Measurements from ENCODE around the gene DAGLA.

DAGLA gene

DNA sequence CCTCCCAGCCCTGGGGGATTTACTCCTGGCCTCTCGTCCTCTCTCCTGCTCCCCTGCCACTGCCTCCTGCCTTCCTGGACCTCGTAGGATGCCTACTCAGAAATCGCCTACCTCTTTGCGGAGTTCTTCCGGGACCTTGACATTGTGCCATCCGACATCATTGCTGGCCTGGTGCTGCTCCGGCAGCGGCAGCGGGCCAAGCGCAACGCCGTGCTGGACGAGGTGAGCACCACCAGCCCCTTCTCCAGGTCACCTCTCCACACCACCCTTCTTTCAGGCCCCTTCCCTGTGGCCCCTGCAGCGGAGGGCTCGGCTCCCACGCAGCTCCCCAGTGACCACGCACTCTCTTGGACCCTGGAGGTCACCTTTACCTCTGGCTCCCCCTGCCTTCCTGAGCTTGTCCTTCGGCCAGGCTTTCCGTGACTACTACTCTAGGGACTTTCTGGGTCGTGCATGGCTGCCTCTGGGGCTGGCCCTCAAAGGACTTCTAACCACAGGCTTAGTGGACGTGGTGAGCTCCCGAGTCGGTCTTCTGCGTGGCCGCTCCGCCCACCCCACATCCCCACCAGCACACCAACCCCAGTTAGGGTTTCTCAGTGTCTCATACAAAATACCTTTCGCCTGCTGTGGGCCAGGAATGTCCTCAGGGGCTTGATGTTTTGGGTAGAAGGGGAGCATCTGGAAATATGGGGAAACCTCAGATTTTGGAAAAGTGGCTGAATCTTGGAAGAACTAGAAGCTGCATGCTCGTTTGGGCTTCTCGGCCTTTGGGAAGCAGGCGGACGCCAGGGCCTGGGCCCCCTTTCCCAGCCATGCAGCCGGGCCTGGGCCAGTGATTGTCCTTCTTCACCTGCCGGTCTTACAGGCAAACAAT is 48.1 kb downstream of the DAGLA start:
- Histone ChIP-seq H3K36me3 (peaks cover 0 to 58% (median 0%) of the 10 kb centered on the region in 3 donors), H3K27me3 (no peaks in the 10 kb centered on the region), H3K4me3 (no peak overlapping the region), H3K4me1 (peaks cover 0 to 19% (median 8%) of the 10 kb centered on the region in 4 donors), H3K27ac (no peak overlapping the region), H3K9me3 (no peaks in the 10 kb centered on the region)
- TF ChIP-seq, protein P1, sequence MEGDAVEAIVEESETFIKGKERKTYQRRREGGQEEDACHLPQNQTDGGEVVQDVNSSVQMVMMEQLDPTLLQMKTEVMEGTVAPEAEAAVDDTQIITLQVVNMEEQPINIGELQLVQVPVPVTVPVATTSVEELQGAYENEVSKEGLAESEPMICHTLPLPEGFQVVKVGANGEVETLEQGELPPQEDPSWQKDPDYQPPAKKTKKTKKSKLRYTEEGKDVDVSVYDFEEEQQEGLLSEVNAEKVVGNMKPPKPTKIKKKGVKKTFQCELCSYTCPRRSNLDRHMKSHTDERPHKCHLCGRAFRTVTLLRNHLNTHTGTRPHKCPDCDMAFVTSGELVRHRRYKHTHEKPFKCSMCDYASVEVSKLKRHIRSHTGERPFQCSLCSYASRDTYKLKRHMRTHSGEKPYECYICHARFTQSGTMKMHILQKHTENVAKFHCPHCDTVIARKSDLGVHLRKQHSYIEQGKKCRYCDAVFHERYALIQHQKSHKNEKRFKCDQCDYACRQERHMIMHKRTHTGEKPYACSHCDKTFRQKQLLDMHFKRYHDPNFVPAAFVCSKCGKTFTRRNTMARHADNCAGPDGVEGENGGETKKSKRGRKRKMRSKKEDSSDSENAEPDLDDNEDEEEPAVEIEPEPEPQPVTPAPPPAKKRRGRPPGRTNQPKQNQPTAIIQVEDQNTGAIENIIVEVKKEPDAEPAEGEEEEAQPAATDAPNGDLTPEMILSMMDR (IDR thresholded peaks at IDR 0.05), result no peak
- DNase-seq, result no peak
- intact Hi-C loops (cut with DNase I; ENCODE audit: low total_unique reads), result no loop called here

DNA sequence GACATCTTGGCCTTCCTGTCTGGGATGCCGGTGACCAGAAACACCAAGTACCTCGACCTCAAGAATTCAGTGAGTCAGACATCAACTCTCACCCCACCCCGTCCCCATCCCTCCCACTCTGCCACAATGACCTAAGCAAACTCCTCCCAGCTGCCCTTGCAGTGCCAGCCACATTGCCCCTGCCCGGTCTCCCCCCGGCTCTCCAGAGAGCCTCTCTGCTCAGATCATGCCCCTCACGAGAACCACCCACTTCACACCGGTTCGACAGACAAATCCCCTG is 48.7 kb downstream of the DAGLA start:
- intact Hi-C loops (cut with DNase I; ENCODE audit: low total_unique reads), result no loop called here
- Histone ChIP-seq H3K9me3 (no peaks in the 10 kb centered on the region), H3K27ac (no peak overlapping the region), H3K27me3 (no peaks in the 10 kb centered on the region), H3K36me3 (peaks cover 0 to 52% (median 0%) of the 10 kb centered on the region in 3 donors), H3K4me3 (no peak overlapping the region), H3K4me1 (peaks cover 0 to 23% (median 8%) of the 10 kb centered on the region in 4 donors)
- DNase-seq, result no peak
- TF ChIP-seq, protein P1 (IDR thresholded peaks at IDR 0.05), result no peak

DNA sequence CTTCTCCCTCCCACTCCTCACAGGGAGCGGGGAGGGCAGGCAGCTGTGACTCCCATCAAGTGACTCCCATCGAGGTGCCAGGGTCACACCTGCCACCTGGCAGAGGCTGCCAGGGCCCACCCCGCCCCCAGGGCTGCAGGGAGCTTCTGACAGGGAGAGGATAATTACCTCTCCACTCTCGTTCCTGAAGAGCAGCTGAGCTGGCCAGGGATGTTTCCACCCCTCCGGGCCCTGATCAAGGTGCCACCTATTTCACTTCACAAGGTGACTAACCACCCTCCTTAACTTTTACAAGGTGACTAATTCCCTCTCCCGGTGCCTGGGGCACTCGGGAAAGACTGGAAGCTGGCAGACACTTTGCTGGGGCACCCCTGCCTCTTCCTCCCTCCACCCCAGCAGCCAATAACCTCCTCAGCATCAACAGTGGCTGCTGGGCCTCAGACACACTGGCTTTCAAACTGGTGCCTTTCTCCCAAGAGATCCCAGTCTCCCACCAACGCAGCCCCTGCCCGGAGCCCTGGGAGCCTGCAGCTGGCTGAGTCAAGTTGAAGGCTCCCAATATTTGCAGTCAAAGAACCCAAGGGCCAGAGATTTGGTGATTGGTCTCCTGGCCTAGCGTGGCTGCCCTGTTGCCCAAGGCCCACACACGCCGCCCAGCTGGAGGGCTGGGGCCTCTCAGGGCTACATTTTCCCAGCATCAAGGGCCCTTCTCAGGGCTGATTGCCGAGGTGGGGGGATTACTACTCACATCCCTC is 50.2 kb downstream of the DAGLA start:
- intact Hi-C loops (cut with DNase I; ENCODE audit: low total_unique reads), result no loop called here
- Histone ChIP-seq H3K36me3 (peaks cover 0 to 48% (median 8%) of the 10 kb centered on the region in 3 donors), H3K27ac (no peak overlapping the region), H3K4me3 (no peak overlapping the region), H3K27me3 (no peaks in the 10 kb centered on the region), H3K4me1 (peaks cover 0 to 23% (median 8%) of the 10 kb centered on the region in 4 donors), H3K9me3 (no peaks in the 10 kb centered on the region)
- TF ChIP-seq, protein P1 (IDR thresholded peaks at IDR 0.05), result no peak
- no peak for DNase-seq

DNA sequence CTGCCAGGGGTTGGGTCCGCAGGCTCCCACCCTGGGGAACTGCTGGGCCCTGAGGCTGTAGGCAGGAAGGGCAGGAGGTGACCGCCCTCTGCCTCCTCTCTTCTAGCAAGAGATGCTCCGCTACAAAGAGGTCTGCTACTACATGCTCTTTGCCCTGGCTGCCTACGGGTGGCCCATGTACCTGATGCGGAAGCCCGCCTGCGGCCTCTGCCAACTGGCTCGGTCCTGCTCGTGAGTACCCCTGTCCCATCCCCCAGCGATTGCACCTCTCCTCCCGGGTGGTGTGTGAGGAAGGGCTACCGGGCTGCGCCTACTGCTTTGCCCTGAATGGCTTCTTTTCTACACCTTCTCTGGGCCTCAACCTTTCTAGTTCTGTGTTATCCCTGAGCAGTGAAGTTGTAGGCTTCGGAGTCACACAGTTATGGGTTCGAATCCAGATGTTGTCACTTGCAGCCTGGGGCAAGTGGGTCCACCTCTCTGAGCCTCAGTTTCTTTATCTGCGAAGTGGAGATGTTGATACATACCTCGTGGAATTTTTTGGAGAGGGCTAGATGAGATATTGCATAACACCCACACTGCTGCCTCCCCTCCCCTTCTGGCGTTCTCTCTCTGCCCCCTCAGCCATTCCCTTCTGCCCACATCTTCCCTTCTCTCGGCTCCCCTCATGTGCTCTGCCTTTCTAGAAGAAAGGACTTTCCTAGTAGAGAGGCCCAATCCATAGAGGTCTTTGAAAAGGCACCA is 51.2 kb downstream of the DAGLA start:
- H3K36me3 ChIP-seq, result peaks cover 0 to 48% (median 17%) of the 10 kb centered on the region in 3 donors
- no peak for DNase-seq
- H3K4me3 ChIP-seq, result no peak overlapping the region
- intact Hi-C loops (cut with DNase I; ENCODE audit: low total_unique reads), result no loop called here
- no peaks in the 10 kb centered on the region for H3K9me3 ChIP-seq
- peaks cover 0 to 23% (median 8%) of the 10 kb centered on the region in 4 donors for H3K4me1 ChIP-seq
- TF ChIP-seq, protein P1 (IDR thresholded peaks at IDR 0.05), result no peak
- H3K27ac ChIP-seq, result peak overlapping the region in 1 of 2 donors; percentile 67
- H3K27me3 ChIP-seq, result no peaks in the 10 kb centered on the region

DNA sequence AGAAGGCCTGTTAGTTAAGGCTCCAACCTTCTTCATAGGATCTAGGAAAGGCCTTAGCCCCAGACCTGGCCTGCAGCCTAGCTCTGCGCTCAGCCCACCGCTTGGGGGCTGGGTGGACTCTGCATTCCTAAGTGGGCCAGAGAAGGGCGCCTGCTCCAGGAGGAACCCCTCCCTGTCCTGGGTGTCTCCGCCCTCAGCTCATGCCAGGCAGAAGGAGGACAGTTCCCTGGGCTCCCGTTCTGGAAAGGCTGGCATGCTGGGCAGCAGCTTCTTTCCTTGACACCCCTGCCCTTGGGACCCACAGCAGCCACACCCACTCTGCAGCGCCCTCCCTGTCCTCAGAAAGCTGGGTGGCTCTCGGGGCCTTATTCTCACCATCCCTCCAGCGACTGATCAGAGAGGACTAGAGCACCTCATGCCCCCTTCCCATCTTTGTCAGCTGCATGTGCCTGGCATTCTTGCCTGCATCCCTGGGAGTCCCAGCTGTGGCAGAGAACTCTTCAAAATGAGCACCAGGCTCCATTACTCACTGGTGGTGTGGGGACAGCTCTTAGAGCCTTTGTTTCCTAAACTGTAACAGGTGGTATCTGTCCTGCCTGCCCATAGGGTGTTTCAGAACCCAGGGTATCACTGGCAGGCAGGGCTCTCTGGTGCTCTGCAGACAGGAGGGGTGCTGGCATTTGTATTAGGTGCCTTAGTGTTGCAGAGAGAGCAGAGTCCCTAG is 51.9 kb downstream of the DAGLA start:
- Histone ChIP-seq H3K4me3 (no peak overlapping the region), H3K27ac (peak overlapping the region; percentile 17 to 67), H3K27me3 (no peaks in the 10 kb centered on the region), H3K4me1 (peaks cover 0 to 23% (median 8%) of the 10 kb centered on the region in 4 donors), H3K36me3 (peaks cover 0 to 48% (median 23%) of the 10 kb centered on the region in 3 donors), H3K9me3 (no peaks in the 10 kb centered on the region)
- TF ChIP-seq, protein P1 (IDR thresholded peaks at IDR 0.05), result no peak
- DNase-seq, result no peak
- intact Hi-C loops (cut with DNase I; ENCODE audit: low total_unique reads), result loop anchor here (2.0 kb wide), 1 partner anchor 51 kb away; the partner anchor contains the start of gene DAGLA

Measured in tibial artery (tissue), 4 donors.